IPS-18a (cell line): ENCODE data around the gene ITPR2.
A peak's percentile ranks its signal among the peaks of the same experiment; 100 is the strongest.

Source experiments
- H3K27ac ChIP-seq: one replicate; pipeline ENCODE4 v1.5.1; 2013; ENCODE audit warnings: low read length
- H3K27me3 ChIP-seq: one replicate; pipeline ENCODE4 v1.6.1; 2013; ENCODE audit warnings: mild to moderate bottlenecking, low read length; ENCODE audit not compliant: control insufficient read depth, insufficient read depth
- H3K36me3 ChIP-seq: one replicate; pipeline ENCODE4 v1.6.1; 2013; ENCODE audit warnings: low read depth, low read length; ENCODE audit not compliant: control insufficient read depth
- H3K4me1 ChIP-seq: one replicate; pipeline ENCODE4 v1.6.1; 2013; ENCODE audit warnings: low read depth, low read length; ENCODE audit not compliant: control insufficient read depth
- H3K4me3 ChIP-seq: one replicate; pipeline ENCODE4 v1.5.1; 2013; ENCODE audit warnings: low read length
- H3K9ac ChIP-seq: one replicate; pipeline ENCODE4 v1.6.1; 2013; ENCODE audit warnings: mild to moderate bottlenecking, low read length, moderate library complexity
- H3K9me3 ChIP-seq: one replicate; pipeline ENCODE4 v1.6.1; 2013; ENCODE audit warnings: low read depth, low read length; ENCODE audit not compliant: control insufficient read depth

Gene ITPR2

DNA sequence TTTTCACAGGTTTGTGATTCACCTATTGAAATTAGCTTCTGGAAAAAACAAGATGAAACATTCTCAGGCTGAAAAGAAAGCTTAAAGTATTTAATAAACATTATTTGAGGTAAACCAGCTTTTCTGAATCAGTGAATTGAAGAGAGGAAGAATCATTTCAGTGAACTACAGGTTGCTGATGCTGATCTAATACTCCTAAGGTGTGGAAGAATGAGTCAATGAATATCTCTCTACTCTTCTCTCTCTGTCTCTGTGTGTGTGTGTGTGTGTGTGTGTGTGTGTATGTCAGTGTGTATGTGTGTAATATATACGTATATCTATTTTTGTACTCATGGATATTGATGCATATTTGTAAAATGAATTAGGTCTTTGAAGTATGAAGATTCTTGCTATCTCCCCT is 325.4 kb downstream of the ITPR2 start:
- Histone ChIP-seq H3K36me3 (no peaks in the 10 kb centered on the region), H3K4me1 (peaks cover 34% of the 10 kb centered on the region), H3K27ac (peak overlapping the region; percentile 42), H3K27me3 (no peaks in the 10 kb centered on the region), H3K4me3 (no peak overlapping the region), H3K9me3 (no peaks in the 10 kb centered on the region), H3K9ac (no peak overlapping the region)

DNA sequence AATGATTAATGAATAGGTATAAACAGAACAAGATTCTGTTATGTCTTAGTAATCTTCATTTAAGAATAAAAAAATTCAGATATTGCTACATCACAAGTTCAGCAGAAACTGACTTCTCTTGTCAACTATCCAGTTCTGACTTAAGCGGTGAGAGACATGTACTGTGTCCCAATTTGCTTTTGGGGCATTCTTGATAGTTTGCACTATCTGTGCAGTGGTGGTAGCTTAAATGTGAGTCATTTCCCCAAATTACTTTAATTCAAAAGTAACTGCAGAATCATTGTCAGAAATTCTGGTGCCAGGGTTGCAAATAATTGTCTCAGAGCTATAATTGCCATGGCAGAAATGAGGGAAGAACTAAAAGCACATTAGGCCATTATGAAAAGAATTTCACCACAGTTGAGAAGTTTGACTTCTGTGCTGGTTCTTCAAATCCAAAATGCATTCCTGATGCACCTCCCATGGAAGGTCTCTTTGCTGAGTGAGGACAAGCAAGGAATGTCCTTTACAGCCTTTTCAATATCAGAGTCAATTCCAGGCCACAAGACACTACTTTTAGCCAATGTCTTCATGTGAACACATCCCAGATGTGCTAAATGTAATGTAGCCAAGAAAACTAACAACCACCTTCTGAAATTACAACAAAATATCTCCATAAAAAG is 332.9 kb downstream of the ITPR2 start:
- Histone ChIP-seq H3K9me3 (no peaks in the 10 kb centered on the region), H3K9ac (no peak overlapping the region), H3K27ac (no peak overlapping the region)

DNA sequence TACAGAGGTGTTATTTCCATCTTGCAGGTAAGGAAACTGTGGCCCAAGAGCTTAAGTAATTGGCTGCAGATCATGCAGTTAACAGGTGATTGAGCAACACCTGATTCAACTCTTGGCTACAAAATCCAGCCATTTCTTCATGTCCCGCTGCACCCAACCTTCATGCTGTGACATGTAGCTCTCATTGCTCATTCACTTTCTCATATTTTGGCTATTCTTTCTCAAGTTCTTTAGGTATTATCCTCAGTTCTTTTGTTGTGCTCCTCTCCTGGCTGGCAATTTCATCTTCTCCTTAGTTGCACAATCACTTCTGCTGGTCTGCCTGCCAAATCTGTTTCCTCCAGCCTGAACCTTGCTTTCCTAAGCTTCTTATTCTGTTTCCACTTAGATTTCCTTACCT is 336.8 kb downstream of the ITPR2 start:
- Histone ChIP-seq H3K4me3 (no peak overlapping the region), H3K36me3 (no peaks in the 10 kb centered on the region), H3K4me1 (no peaks in the 10 kb centered on the region), H3K9ac (no peak overlapping the region), H3K27me3 (no peaks in the 10 kb centered on the region), H3K9me3 (no peaks in the 10 kb centered on the region), H3K27ac (no peak overlapping the region)

More for the DNA sequence above, 332.9 kb downstream of the ITPR2 start:
- no peaks in the 10 kb centered on the region for H3K4me1 ChIP-seq
- no peaks in the 10 kb centered on the region for H3K36me3 ChIP-seq
- H3K27me3 ChIP-seq = no peaks in the 10 kb centered on the region
- H3K4me3 ChIP-seq = no peak overlapping the region

DNA sequence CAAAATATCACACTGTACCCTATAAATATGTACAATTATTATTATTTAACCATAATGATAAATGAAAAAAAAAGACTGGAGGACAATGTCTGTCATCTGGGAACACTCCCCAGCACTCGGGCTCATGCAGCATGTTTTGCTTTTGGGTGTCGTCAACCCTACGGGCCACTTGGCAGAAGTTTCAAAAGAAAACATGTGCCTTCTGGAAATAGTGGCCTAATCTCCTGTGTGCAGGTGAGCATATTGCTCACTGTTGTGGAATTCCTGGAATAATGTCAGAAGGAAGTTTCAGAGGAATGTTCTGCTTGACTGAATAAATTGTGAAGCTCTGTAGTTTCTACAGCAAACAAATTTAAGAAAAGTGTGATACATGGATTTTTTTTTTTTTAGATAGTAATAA is 339.3 kb downstream of the ITPR2 start:
- H3K9me3 ChIP-seq = no peaks in the 10 kb centered on the region
- H3K9ac ChIP-seq = no peak overlapping the region
- no peaks in the 10 kb centered on the region for H3K36me3 ChIP-seq
- H3K27ac ChIP-seq = no peak overlapping the region
- H3K4me1 ChIP-seq = no peaks in the 10 kb centered on the region
- H3K4me3 ChIP-seq = no peak overlapping the region
- no peaks in the 10 kb centered on the region for H3K27me3 ChIP-seq

DNA sequence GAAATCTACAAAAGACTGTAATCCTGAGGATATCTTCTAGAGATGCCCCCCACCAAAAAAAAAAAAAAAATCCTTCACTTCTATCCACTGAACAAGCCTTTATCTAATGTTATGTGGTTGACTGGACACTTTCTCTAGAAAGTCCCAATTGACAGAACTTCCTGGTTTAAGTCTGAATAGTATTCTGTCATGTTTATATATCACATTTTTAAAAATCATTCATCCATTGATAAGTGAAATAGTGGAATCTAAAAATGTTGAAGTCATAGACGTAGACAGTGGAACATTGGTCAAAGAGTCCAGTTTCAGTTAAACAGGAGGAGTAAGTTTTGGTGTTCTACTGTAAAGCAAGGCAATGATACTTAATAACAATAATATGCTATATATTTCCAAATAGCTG is 340.6 kb downstream of the ITPR2 start:
- Histone ChIP-seq H3K27ac (no peak overlapping the region), H3K4me1 (no peaks in the 10 kb centered on the region), H3K9me3 (no peaks in the 10 kb centered on the region), H3K27me3 (no peaks in the 10 kb centered on the region), H3K9ac (no peak overlapping the region), H3K4me3 (no peak overlapping the region), H3K36me3 (no peaks in the 10 kb centered on the region)

DNA sequence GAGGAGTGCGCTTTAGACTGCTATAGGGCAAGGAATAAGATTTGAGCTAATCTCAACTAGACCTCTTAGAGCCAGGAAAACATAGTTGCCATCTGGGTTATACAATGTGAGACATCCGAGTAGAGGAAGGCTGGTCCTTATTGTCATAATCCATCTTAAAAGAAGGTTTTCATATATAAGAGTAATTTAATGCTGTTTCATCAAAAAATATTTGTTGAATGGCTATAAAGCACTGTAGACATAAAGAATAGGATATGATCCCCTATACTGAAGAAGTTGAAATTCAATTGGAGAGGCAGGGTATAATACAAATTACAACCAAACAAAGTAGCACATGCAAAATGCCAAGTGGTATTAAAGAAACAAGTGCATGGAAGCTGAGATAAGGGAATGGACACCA is 343.1 kb downstream of the ITPR2 start:
- no peaks in the 10 kb centered on the region for H3K9me3 ChIP-seq
- no peak overlapping the region for H3K27ac ChIP-seq
- no peak overlapping the region for H3K4me3 ChIP-seq
- no peaks in the 10 kb centered on the region for H3K4me1 ChIP-seq
- no peak overlapping the region for H3K9ac ChIP-seq
- no peaks in the 10 kb centered on the region for H3K36me3 ChIP-seq
- no peaks in the 10 kb centered on the region for H3K27me3 ChIP-seq

DNA sequence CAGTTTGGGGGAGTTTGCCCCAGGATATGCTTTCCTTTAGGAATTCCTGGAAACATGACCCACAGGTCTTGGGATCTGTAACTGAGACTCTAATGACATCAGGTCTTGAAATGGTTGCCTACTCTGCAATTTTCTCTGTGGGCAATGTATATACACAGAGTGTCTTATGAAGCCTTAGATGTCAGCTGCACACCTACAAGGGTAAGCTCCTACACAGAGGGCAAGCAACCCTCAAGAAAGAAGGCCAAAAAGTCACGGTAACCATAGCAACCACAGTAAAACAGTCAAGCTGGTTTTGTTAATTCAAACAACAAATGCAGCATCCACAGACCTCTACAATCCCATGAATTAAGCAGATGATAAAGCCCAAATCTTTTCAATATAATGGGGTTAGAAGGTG is 344.6 kb downstream of the ITPR2 start:
- Histone ChIP-seq H3K9me3 (no peaks in the 10 kb centered on the region), H3K36me3 (no peaks in the 10 kb centered on the region), H3K4me3 (no peak overlapping the region), H3K9ac (no peak overlapping the region), H3K27me3 (no peaks in the 10 kb centered on the region), H3K4me1 (no peaks in the 10 kb centered on the region), H3K27ac (no peak overlapping the region)

DNA sequence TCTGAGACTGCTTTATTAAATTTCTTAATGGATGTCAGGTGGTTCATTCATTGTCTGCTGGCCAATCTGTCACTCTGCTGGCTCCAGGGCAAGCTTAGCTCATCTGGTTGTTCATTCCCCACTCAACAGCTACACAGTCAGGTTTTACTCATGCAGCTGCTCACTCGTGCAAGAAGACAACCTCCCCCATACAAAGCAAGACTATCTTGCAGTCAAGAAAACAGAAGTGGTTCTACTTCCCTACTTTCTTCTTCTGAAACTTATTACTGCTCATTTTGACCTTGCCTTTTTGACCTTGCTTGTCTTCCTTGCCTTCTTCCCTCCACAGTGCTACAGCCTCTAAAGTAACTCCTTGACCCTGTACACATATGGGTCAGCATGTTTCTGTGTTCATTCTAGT is 359.7 kb downstream of the ITPR2 start:
- Histone ChIP-seq H3K36me3 (peaks cover 2% of the 10 kb centered on the region), H3K9ac (no peak overlapping the region), H3K9me3 (no peaks in the 10 kb centered on the region), H3K27me3 (no peaks in the 10 kb centered on the region), H3K4me1 (peaks cover 6% of the 10 kb centered on the region), H3K4me3 (no peak overlapping the region), H3K27ac (no peak overlapping the region)

DNA sequence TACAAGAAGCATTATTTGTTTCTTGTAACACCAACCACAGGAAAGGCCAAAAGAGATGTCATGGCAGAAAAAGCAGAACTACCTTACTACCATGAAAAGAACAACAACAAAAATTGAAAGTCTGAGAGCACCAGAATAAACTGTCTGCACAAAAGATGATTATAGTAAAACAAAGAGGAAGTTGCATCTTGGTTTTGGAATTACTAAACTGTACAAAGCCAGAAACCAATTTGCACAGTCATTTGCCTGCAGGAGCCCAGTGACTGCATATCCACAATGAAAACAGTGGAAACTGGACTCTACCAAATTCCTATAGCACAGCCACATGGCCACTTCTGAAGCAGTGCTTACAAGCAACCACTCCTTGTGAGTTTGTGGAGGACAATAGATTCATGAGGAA is 361.4 kb downstream of the ITPR2 start:
- H3K27me3 ChIP-seq = no peaks in the 10 kb centered on the region
- peaks cover 13% of the 10 kb centered on the region for H3K4me1 ChIP-seq
- no peak overlapping the region for H3K9ac ChIP-seq
- peaks cover 2% of the 10 kb centered on the region for H3K36me3 ChIP-seq
- H3K27ac ChIP-seq = no peak overlapping the region
- H3K9me3 ChIP-seq = no peaks in the 10 kb centered on the region
- no peak overlapping the region for H3K4me3 ChIP-seq

DNA sequence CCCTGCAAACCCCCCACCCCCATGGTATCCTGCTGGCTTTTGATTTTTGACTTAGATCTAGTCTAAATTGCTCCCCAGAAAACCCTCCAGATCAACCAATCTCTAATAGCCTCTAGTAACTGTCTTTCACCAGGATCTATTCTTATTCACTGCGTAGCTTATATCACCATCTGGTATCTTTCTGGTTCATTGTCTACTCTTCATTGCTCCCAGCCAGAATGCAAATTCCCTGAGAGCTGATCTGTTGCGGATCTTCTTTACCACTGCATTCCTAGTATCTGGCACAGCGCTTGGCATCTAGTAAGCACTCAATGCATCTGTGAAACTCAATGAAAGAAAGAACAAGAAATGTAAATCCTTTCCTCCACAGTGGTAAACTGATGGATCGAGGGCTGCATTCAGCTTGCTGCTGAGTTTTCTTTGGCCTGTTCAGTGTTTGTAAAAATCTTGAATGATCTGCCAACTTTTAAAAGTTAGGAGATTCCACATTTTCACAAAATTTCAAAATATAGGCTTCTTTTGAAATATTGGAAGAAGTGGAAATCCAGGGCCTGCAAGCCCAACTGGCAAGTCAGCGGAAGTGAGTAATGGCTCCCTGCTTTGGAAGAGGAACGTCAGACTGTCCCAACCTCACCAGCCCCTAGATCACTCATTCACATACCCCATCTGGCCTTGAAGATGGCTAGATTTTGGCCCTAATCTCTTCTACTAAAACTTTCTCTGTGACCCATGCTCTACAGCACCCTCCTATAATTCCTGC is 363.4 kb downstream of the ITPR2 start:
- Histone ChIP-seq H3K36me3 (no peaks in the 10 kb centered on the region), H3K27me3 (no peaks in the 10 kb centered on the region), H3K4me1 (peaks cover 13% of the 10 kb centered on the region), H3K4me3 (no peak overlapping the region), H3K27ac (no peak overlapping the region), H3K9me3 (no peaks in the 10 kb centered on the region), H3K9ac (no peak overlapping the region)

DNA sequence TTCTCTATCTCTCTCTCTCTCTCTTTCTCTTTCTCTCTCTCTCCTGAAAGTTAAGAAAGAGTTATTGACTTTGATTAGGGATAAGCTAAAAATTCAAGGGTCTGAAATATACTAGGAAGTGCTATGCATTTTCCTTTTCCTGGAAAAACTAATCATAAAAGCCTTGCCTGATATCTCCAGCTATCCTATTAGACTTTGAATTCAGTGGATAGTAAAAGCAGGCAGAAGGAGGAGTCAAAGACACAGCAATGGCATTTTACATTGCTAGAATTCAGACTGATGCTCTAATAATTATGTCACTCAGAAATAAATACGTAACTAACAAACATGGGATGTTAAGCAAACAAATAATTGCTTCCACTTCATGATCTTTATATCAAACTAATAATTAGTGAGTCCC is 365.6 kb downstream of the ITPR2 start:
- no peak overlapping the region for H3K4me3 ChIP-seq
- H3K36me3 ChIP-seq = no peaks in the 10 kb centered on the region

DNA sequence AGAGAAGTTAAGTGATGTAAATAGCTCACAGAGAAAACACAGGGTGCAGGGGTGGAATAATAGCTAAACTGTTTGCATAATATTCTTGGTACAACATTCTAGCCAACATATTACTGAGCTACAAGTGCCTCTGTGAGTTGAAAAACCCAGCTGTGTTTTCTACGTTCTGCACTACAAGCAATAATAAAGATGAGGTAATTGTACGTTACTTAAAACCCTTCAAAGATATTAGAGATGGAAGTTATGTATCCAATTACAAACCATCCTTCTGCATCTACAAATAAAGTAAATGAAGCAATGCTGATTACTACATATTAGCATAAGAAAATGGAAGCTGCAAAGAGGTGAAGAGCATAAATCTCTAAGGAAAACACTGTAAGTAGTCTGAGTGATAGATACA is 366.3 kb downstream of the ITPR2 start:
- H3K27me3 ChIP-seq = no peaks in the 10 kb centered on the region
- no peak overlapping the region for H3K4me3 ChIP-seq
- H3K9me3 ChIP-seq = no peaks in the 10 kb centered on the region
- no peak overlapping the region for H3K9ac ChIP-seq
- H3K36me3 ChIP-seq = no peaks in the 10 kb centered on the region
- no peak overlapping the region for H3K27ac ChIP-seq
- peaks cover 13% of the 10 kb centered on the region for H3K4me1 ChIP-seq

More for the DNA sequence above, 365.6 kb downstream of the ITPR2 start:
- Histone ChIP-seq H3K27ac (no peak overlapping the region), H3K27me3 (no peaks in the 10 kb centered on the region), H3K9me3 (no peaks in the 10 kb centered on the region), H3K9ac (no peak overlapping the region), H3K4me1 (peaks cover 13% of the 10 kb centered on the region)
